Upper lobe of left lung (tissue), 6 donors: ENCODE data around the gene NOL3. TPM values are rescaled to one million over a fixed set of nuclear protein-coding genes. Genes with fewer than 3 reads are reported as not detected.

ENCODE experiments used
- ATAC-seq, 2 donors: fragments of 200-7000 bp; cut with Tn5 transposase; one replicate each; pipeline ENCODE4 v1.9.1; 2022; ENCODE audit warnings: mild to moderate bottlenecking in 2 of 2, moderate library complexity in 2 of 2; ENCODE audit not compliant: low FRiP score in 2 of 2
- DNase-seq, 2 donors: peaks; one replicate each; pipeline ENCODE4 v3.0.0-alpha.2; 2019 to 2020
- H3K27ac ChIP-seq, 4 donors: fragments of 200-600 bp; sonication (generic); one replicate each; pipeline ENCODE4 v1.5.1; 2016 to 2019
- H3K27me3 ChIP-seq, 4 donors: fragments of 200-600 bp; sonication (generic); one replicate each; pipeline ENCODE4 v1.5.1; 2017 to 2019
- H3K36me3 ChIP-seq, 4 donors: fragments of 200-600 bp; sonication (generic); one replicate each; pipeline ENCODE4 v1.5.1; 2016 to 2019
- H3K4me1 ChIP-seq, 4 donors: fragments of 200-600 bp; sonication (generic); one replicate each; pipeline ENCODE4 v1.5.1; 2018 to 2019
- H3K4me3 ChIP-seq, 4 donors: fragments of 200-600 bp; sonication (generic); one replicate each; pipeline ENCODE4 v1.5.1; 2017 to 2019; ENCODE audit warnings: mild to moderate bottlenecking in 2 of 4, moderate library complexity in 1 of 4
- H3K9me3 ChIP-seq, 4 donors: fragments of 200-600 bp; sonication (generic); one replicate each; pipeline ENCODE4 v1.5.1; 2018 to 2019
- EP300 ChIP-seq, 4 donors: sonication (generic); formaldehyde crosslinking; IDR thresholded peaks; one replicate each; pipeline ENCODE4 v1.5.1; 2017; ENCODE audit warnings: antibody characterized with exemption in 4 of 4, control low read depth in 2 of 4
- POLR2A ChIP-seq, 4 donors: fragments of 450-650 bp; IDR thresholded peaks; one replicate each; pipeline ENCODE4 v1.5.1; 2016 to 2017; ENCODE audit warnings: antibody characterized with exemption in 4 of 4, mild to moderate bottlenecking in 2 of 4
- POLR2AphosphoS5 ChIP-seq, 2 donors: sonication (generic); formaldehyde crosslinking; IDR thresholded peaks; one replicate each; pipeline ENCODE4 v1.5.1; 2017; ENCODE audit warnings: antibody characterized with exemption in 2 of 2
- WGBS, 2 donors: methylation state at CpG; one replicate each; pipeline ENCODE4 v1.1.5; 2017 to 2018; 5-methylcytosine and 5-hydroxymethylcytosine counted together
- total RNA-seq, 6 donors: library from RNA; depleted of rRNA in 4 of 6; stranded (reverse); fragments of >200 nt in 4 of 6; gene quantifications; one replicate each; pipeline versions ENCODE4 v1.1.0 to v1.2.1, GENCODE V29; 2016 to 2021
- TF ChIP-seq, protein P1 (sequence below), 6 experiments: fragments of 450-650 bp in 4 of 6; fragments of 200-600 bp in 2 of 6; sonication (generic) in 2 of 6; IDR thresholded peaks; one replicate each; pipeline ENCODE4 v1.5.1; 2016 to 2019; ENCODE audit warnings: antibody characterized with exemption in 6 of 6
- donor health status: DM: no; HTN: no; CAD: no; lungs with moderate emphysema.
- donor health status: DM: no; HTN: yes; CAD: no; lungs with severe emphysema.

NOL3 gene
- total RNA-seq, 6 donors from 2014 or later = 36.5 to 135 (median 58.0) TPM

DNA sequence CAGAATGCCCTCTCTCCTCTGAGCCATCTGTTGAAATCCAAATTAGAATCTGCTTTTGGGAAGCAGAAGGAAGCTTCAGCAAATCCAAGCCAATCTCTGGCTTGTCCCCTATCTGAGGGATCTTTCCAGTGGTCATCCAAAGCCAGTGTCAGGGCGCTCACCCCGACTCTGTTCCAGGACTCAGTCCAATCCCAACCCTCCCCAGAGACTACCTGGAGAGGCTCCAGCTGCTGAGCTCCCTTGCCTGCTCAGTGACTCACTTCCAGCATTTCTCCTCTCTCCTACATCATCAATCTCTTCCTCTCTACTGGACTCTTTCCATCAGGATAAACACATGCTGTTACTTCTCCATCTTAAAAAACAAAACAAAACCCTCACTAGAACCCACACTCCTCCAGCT lies 11.0 kb downstream of the NOL3 start:
- no peaks in the 10 kb centered on the region for H3K36me3 ChIP-seq
- no peaks in the 10 kb centered on the region for H3K9me3 ChIP-seq
- H3K27me3 ChIP-seq = no peaks in the 10 kb centered on the region
- ATAC-seq = no peak
- H3K4me1 ChIP-seq = peaks cover 45 to 53% (median 47%) of the 10 kb centered on the region in 4 donors
- WGBS, 2 donors = 80 to 82% methylated on average over 2 of the region's 2 CpGs
- TF ChIP-seq EP300 (IDR thresholded peaks at IDR 0.05) (no peak), POLR2AphosphoS5 (IDR thresholded peaks at IDR 0.05) (no peak), POLR2A (IDR thresholded peaks at IDR 0.05) (no peak)
- TF ChIP-seq, protein P1, sequence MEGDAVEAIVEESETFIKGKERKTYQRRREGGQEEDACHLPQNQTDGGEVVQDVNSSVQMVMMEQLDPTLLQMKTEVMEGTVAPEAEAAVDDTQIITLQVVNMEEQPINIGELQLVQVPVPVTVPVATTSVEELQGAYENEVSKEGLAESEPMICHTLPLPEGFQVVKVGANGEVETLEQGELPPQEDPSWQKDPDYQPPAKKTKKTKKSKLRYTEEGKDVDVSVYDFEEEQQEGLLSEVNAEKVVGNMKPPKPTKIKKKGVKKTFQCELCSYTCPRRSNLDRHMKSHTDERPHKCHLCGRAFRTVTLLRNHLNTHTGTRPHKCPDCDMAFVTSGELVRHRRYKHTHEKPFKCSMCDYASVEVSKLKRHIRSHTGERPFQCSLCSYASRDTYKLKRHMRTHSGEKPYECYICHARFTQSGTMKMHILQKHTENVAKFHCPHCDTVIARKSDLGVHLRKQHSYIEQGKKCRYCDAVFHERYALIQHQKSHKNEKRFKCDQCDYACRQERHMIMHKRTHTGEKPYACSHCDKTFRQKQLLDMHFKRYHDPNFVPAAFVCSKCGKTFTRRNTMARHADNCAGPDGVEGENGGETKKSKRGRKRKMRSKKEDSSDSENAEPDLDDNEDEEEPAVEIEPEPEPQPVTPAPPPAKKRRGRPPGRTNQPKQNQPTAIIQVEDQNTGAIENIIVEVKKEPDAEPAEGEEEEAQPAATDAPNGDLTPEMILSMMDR (IDR thresholded peaks at IDR 0.05) = no peak
- no peak overlapping the region for H3K4me3 ChIP-seq
- DNase-seq = no peak
- H3K27ac ChIP-seq = peak overlapping the region in 1 of 4 donors; percentile 54

- no peaks in the 10 kb centered on the region for H3K27me3 ChIP-seq
- no peak overlapping the region for H3K4me3 ChIP-seq
- ATAC-seq (no peak), DNase-seq (no peak)
- H3K27ac ChIP-seq = no peak overlapping the region
- no peaks in the 10 kb centered on the region for H3K9me3 ChIP-seq
- no peak for TF ChIP-seq POLR2AphosphoS5 (IDR thresholded peaks at IDR 0.05)
- TF ChIP-seq, protein P1 (IDR thresholded peaks at IDR 0.05) = no peak
- no peak for TF ChIP-seq EP300 (IDR thresholded peaks at IDR 0.05)
- no peak for TF ChIP-seq POLR2A (IDR thresholded peaks at IDR 0.05)
- H3K4me1 ChIP-seq = peaks cover 45 to 53% (median 47%) of the 10 kb centered on the region in 4 donors
- no peaks in the 10 kb centered on the region for H3K36me3 ChIP-seq
- 83 to 88% methylated on average over 2 of the region's 2 CpGs for WGBS, 2 donors
Observed at GRCh38 chr16:67182288-67182687, 11.9 kb downstream of the NOL3 start.

DNA sequence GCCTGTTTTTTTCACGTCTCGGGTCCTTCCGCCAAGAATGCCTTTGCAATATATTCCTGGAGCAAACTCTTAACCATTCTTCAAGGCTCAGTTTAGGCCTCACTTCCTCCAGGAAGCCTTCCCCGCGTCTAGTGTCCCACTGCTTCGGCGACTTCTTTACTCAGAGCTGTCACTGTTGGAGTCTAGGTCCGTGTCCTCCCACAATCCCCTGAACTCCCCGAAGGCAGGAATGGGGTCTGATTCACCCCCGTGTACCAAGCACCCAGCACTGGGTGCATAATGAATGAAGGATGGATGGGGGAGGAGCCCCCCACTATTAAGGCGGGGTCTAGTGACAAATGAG lies 12.9 kb downstream of the NOL3 start:
- Histone ChIP-seq H3K9me3 (no peaks in the 10 kb centered on the region), H3K4me1 (peaks cover 36 to 45% (median 39%) of the 10 kb centered on the region in 4 donors), H3K27ac (peak overlapping the region; percentile 95 to 98 (median 96)), H3K4me3 (peak overlapping the region in 3 of 4 donors; percentile 65 to 84 (median 84)), H3K27me3 (no peaks in the 10 kb centered on the region), H3K36me3 (no peaks in the 10 kb centered on the region)
- no peak for DNase-seq
- no peak for ATAC-seq
- TF ChIP-seq, protein P1 (IDR thresholded peaks at IDR 0.05) = no peak
- TF ChIP-seq POLR2A (IDR thresholded peaks at IDR 0.05) (no peak), EP300 (IDR thresholded peaks at IDR 0.05) (no peak), POLR2AphosphoS5 (IDR thresholded peaks at IDR 0.05) (no peak)
- 2 to 8% methylated on average over 11 of the region's 11 CpGs for WGBS, 2 donors

DNA sequence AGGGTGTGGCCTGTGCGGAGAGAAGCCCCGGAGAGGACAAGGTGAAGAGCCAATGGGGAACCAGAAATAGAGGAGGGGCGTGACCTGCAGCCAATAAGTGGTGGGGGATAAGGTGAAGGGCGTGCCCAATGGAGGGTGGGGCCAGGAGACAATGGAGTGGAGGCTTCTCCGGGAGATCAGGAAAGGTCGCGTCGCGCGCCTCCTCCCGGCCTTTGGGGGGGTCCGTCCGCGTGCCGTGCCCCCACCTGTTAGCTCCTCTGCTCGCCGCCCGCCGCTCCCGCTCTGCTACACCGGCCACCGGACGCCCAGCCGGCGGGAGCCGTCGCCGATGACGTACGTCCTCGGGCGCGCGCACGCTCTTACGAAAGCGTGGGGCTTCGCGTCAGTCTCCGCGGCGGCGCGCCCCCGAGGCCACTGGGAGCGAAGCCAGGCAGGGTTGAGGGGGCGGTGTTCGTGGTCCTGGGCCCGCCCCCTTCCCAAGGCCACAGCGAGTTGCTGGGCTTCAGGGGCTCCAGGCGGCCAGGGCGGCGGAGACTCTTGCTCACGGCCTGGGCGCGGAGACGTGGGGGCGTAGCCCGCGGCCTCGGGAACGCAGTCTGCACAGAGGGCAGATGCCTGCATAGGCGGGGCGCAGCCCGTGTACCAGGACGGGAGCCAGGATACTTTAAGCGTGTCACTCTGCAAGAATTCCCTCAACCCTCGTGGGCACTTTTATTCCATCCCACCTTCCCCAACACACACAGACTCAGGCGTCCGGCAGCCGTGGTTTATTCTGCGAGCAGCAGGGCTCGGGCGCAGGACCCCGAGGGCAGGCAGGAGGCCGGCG lies 13.5 kb downstream of the NOL3 start, which contains the start of gene MATCAP1:
Gene MATCAP1, minus strand, starts transcription at position 337 of the 826 bp plus-strand sequence. CDS start 3,353 bp downstream, outside the sequence.
- H3K4me1 ChIP-seq = peaks cover 30 to 41% (median 34%) of the 10 kb centered on the region in 4 donors
- H3K36me3 ChIP-seq = no peaks in the 10 kb centered on the region
- WGBS, 2 donors = 0% methylated on average over 18 to 49 of the region's 77 CpGs
- no peaks in the 10 kb centered on the region for H3K27me3 ChIP-seq
- ATAC-seq (peak; percentile 96), DNase-seq (peak; percentile 96 to 99)
- peak within 1 kb of the TSS; percentile 65 to 84 (median 76) for H3K4me3 ChIP-seq
- TF ChIP-seq POLR2AphosphoS5 (IDR thresholded peaks at IDR 0.05) = peak; percentile 48 to 74
- peak in 2 of 4 donors; percentile 35 to 73 for TF ChIP-seq POLR2A (IDR thresholded peaks at IDR 0.05)
- no peak for TF ChIP-seq EP300 (IDR thresholded peaks at IDR 0.05)
- TF ChIP-seq, protein P1 (IDR thresholded peaks at IDR 0.05) = peak in 2 of 6 experiments; percentile 17 to 25
- peak within 1 kb of the TSS; percentile 95 to 98 (median 96) for H3K27ac ChIP-seq
- no peaks in the 10 kb centered on the region for H3K9me3 ChIP-seq
